IMR-90 (cell line): ENCODE measurements around the gene LIMS1.

Experiments used
- POLR2A ChIP-seq: IDR thresholded peaks from 2 replicates; pipeline ENCODE4 v1.6.1; 2012; ENCODE audit warnings: mild to moderate bottlenecking, low read depth, low read length
- RCOR1 ChIP-seq: IDR thresholded peaks from 2 replicates; pipeline ENCODE4 v1.6.1; 2012; ENCODE audit warnings: mild to moderate bottlenecking, low read length, improper control_type of control experiment; ENCODE audit not compliant: insufficient replicate concordance
- USF2 ChIP-seq: fragments of 150-350 bp; IDR thresholded peaks from 2 replicates; pipeline ENCODE4 v1.6.1; 2017; ENCODE audit warnings: mild to moderate bottlenecking, antibody characterized with exemption, low read length, low read depth

GRCh38 chr2:108704871-108705270 lies 170.6 kb downstream of the LIMS1 start:
- TF ChIP-seq USF2 (no peak), POLR2A (no peak), RCOR1 (no peak)
